HepG2 (cell line): ENCODE measurements around the gene TESK1. TPM values are rescaled to one million over a fixed set of nuclear protein-coding genes. Genes with fewer than 3 reads are reported as not detected.

Experiments used
- BCL6 ChIP-seq: IDR thresholded peaks from 2 replicates; pipeline ENCODE4 v1.6.1; 2016; ENCODE audit warnings: missing genetic modification reagents, missing compliant biosample characterization
- CHD2 ChIP-seq: IDR thresholded peaks from 2 replicates; pipeline ENCODE4 v1.6.1; 2011; ENCODE audit warnings: low read depth, low read length, improper control_type of control experiment
- HOXD1 ChIP-seq: sonication (generic); formaldehyde crosslinking; IDR thresholded peaks from 2 replicates; pipeline ENCODE4 v1.5.0; 2020; ENCODE audit warnings: missing genetic modification reagents
- KAT2B ChIP-seq: fragments of 150-350 bp; IDR thresholded peaks from 2 replicates; pipeline ENCODE4 v1.6.1; 2014; ENCODE audit warnings: low read depth, low read length, borderline replicate concordance
- PCBP1 ChIP-seq: fragments of 200-400 bp; formaldehyde crosslinking; IDR thresholded peaks from 2 replicates; pipeline ENCODE4 v1.6.1; 2017; ENCODE audit warnings: mild to moderate bottlenecking, low read depth, low read length, borderline replicate concordance
- SALL1 ChIP-seq: sonication (generic); formaldehyde crosslinking; IDR thresholded peaks from 2 replicates; pipeline ENCODE4 v1.8.0; 2022; ENCODE audit warnings: mild to moderate bottlenecking, missing genetic modification reagents
- SP5 ChIP-seq: IDR thresholded peaks from 2 replicates; pipeline ENCODE4 v1.6.1; 2016; ENCODE audit warnings: low read depth, borderline replicate concordance
- ZNF251 ChIP-seq: sonication (generic); formaldehyde crosslinking; IDR thresholded peaks from 2 replicates; pipeline ENCODE4 v1.9.0; 2021; ENCODE audit warnings: mild to moderate bottlenecking, missing genetic modification reagents
- polyA plus RNA-seq, 8 experiments: library from polyadenylated mRNA; depleted of rRNA in 3 of 8; stranded (reverse) in 7 of 8; unstranded in 1 of 8; fragments of >200 nt; fragmentation: Illumina TruSeq in 4 of 8; extraction: Trizol in 4 of 8; gene quantifications; 2 replicates each; pipeline versions ENCODE4 v1.2.1 to v1.2.3, GENCODE V29; 2011 to 2016; ENCODE audit warnings: low read depth in 4 of 8, missing spikeins in 1 of 8, mixed read lengths in 1 of 8; ENCODE audit not compliant: insufficient read depth in 1 of 8
- total RNA-seq, 5 experiments: library from RNA; depleted of rRNA; stranded (reverse); fragments of >200 nt; fragmentation: Illumina TruSeq; extraction: Trizol; gene quantifications; 2 replicates each; pipeline ENCODE4 v1.2.3, GENCODE V29; 2016; ENCODE audit warnings: low read depth in 1 of 5
- TF ChIP-seq, protein P1 (sequence below): sonication (generic); formaldehyde crosslinking; IDR thresholded peaks from 2 replicates; pipeline ENCODE4 v1.5.1; 2020; ENCODE audit warnings: missing genetic modification reagents, mild to moderate bottlenecking, borderline replicate concordance
- TF ChIP-seq, protein P2 (sequence below): sonication (generic); formaldehyde crosslinking; IDR thresholded peaks from 2 replicates; pipeline ENCODE4 v1.5.1; 2020; ENCODE audit warnings: missing genetic modification reagents, mild to moderate bottlenecking, borderline replicate concordance
- TF ChIP-seq, protein P3 (sequence below): sonication (generic); formaldehyde crosslinking; IDR thresholded peaks from 2 replicates; pipeline ENCODE4 v1.4.0; 2020; ENCODE audit warnings: missing genetic modification reagents
- TF ChIP-seq, protein P4 (sequence below): sonication (generic); formaldehyde crosslinking; conservative IDR thresholded peaks from 2 replicates; pipeline ENCODE4 v1.4.0; 2020; ENCODE audit warnings: missing genetic modification reagents
- TF ChIP-seq, protein P5 (sequence below): sonication (generic); formaldehyde crosslinking; IDR thresholded peaks from 2 replicates; pipeline ENCODE4 v1.4.0; 2020; ENCODE audit warnings: missing genetic modification reagents
- TF ChIP-seq, protein P6 (sequence below), 2 experiments: sonication (generic) in 1 of 2; formaldehyde crosslinking in 1 of 2; IDR thresholded peaks; 2 replicates each; pipeline versions ENCODE4 v1.4.0 to v1.6.1; 2018 to 2020; ENCODE audit warnings: missing genetic modification reagents in 2 of 2, borderline replicate concordance in 1 of 2, low read depth in 1 of 2, mild to moderate bottlenecking in 1 of 2, missing biosample characterization in 1 of 2

Gene TESK1
- total and polyA plus RNA-seq, 2 of the 13 experiments (the other 11 are each of a cell fraction or from before 2014, with no cell fraction given) = 7.3 to 13.6 TPM

DNA sequence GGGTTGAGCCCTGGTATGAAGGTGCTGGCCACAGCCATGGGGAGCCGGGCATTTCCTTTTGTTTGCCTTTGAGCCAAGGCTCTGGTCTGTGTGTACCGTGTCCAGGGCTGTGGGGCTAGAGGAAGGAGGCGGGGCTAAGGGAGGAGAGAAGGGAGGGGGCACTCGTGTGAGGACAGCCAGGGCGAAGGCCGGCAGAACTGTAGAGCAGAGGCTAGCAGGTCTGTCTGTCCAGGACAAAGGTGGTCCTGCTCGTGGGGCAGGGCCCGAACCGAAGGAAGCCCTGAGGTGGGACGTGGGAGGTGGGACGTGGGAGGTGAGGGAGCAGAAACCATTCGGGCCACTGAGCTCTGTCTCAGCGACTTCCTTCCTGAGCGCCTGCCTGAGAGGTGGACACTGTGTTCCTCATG lies 41.3 kb upstream of the TESK1 start (continued):
- TF ChIP-seq HOXD1 (CRISPR knock-in tag) (no peak), SALL1 (CRISPR knock-in tag) (peak; percentile 29; the same call in 1 of the 2 replicates), PCBP1 (no peak), KAT2B (no peak), BCL6 (CRISPR knock-in tag) (no peak), CHD2 (no peak), ZNF251 (CRISPR knock-in tag) (no peak), SP5 (CRISPR knock-in tag) (peak; percentile 68)
- TF ChIP-seq, protein P1, sequence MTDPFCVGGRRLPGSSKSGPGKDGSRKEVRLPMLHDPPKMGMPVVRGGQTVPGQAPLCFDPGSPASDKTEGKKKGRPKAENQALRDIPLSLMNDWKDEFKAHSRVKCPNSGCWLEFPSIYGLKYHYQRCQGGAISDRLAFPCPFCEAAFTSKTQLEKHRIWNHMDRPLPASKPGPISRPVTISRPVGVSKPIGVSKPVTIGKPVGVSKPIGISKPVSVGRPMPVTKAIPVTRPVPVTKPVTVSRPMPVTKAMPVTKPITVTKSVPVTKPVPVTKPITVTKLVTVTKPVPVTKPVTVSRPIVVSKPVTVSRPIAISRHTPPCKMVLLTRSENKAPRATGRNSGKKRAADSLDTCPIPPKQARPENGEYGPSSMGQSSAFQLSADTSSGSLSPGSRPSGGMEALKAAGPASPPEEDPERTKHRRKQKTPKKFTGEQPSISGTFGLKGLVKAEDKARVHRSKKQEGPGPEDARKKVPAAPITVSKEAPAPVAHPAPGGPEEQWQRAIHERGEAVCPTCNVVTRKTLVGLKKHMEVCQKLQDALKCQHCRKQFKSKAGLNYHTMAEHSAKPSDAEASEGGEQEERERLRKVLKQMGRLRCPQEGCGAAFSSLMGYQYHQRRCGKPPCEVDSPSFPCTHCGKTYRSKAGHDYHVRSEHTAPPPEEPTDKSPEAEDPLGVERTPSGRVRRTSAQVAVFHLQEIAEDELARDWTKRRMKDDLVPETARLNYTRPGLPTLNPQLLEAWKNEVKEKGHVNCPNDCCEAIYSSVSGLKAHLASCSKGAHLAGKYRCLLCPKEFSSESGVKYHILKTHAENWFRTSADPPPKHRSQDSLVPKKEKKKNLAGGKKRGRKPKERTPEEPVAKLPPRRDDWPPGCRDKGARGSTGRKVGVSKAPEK = no peak
- TF ChIP-seq, protein P2, sequence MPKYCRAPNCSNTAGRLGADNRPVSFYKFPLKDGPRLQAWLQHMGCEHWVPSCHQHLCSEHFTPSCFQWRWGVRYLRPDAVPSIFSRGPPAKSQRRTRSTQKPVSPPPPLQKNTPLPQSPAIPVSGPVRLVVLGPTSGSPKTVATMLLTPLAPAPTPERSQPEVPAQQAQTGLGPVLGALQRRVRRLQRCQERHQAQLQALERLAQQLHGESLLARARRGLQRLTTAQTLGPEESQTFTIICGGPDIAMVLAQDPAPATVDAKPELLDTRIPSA (CRISPR knock-in tag) = no peak
- TF ChIP-seq, protein P3, sequence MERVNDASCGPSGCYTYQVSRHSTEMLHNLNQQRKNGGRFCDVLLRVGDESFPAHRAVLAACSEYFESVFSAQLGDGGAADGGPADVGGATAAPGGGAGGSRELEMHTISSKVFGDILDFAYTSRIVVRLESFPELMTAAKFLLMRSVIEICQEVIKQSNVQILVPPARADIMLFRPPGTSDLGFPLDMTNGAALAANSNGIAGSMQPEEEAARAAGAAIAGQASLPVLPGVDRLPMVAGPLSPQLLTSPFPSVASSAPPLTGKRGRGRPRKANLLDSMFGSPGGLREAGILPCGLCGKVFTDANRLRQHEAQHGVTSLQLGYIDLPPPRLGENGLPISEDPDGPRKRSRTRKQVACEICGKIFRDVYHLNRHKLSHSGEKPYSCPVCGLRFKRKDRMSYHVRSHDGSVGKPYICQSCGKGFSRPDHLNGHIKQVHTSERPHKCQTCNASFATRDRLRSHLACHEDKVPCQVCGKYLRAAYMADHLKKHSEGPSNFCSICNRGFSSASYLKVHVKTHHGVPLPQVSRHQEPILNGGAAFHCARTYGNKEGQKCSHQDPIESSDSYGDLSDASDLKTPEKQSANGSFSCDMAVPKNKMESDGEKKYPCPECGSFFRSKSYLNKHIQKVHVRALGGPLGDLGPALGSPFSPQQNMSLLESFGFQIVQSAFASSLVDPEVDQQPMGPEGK (CRISPR knock-in tag) = peak; percentile 70
- TF ChIP-seq, protein P4, sequence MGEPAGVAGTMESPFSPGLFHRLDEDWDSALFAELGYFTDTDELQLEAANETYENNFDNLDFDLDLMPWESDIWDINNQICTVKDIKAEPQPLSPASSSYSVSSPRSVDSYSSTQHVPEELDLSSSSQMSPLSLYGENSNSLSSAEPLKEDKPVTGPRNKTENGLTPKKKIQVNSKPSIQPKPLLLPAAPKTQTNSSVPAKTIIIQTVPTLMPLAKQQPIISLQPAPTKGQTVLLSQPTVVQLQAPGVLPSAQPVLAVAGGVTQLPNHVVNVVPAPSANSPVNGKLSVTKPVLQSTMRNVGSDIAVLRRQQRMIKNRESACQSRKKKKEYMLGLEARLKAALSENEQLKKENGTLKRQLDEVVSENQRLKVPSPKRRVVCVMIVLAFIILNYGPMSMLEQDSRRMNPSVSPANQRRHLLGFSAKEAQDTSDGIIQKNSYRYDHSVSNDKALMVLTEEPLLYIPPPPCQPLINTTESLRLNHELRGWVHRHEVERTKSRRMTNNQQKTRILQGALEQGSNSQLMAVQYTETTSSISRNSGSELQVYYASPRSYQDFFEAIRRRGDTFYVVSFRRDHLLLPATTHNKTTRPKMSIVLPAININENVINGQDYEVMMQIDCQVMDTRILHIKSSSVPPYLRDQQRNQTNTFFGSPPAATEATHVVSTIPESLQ (CRISPR knock-in tag) = no peak
- TF ChIP-seq, protein P5, sequence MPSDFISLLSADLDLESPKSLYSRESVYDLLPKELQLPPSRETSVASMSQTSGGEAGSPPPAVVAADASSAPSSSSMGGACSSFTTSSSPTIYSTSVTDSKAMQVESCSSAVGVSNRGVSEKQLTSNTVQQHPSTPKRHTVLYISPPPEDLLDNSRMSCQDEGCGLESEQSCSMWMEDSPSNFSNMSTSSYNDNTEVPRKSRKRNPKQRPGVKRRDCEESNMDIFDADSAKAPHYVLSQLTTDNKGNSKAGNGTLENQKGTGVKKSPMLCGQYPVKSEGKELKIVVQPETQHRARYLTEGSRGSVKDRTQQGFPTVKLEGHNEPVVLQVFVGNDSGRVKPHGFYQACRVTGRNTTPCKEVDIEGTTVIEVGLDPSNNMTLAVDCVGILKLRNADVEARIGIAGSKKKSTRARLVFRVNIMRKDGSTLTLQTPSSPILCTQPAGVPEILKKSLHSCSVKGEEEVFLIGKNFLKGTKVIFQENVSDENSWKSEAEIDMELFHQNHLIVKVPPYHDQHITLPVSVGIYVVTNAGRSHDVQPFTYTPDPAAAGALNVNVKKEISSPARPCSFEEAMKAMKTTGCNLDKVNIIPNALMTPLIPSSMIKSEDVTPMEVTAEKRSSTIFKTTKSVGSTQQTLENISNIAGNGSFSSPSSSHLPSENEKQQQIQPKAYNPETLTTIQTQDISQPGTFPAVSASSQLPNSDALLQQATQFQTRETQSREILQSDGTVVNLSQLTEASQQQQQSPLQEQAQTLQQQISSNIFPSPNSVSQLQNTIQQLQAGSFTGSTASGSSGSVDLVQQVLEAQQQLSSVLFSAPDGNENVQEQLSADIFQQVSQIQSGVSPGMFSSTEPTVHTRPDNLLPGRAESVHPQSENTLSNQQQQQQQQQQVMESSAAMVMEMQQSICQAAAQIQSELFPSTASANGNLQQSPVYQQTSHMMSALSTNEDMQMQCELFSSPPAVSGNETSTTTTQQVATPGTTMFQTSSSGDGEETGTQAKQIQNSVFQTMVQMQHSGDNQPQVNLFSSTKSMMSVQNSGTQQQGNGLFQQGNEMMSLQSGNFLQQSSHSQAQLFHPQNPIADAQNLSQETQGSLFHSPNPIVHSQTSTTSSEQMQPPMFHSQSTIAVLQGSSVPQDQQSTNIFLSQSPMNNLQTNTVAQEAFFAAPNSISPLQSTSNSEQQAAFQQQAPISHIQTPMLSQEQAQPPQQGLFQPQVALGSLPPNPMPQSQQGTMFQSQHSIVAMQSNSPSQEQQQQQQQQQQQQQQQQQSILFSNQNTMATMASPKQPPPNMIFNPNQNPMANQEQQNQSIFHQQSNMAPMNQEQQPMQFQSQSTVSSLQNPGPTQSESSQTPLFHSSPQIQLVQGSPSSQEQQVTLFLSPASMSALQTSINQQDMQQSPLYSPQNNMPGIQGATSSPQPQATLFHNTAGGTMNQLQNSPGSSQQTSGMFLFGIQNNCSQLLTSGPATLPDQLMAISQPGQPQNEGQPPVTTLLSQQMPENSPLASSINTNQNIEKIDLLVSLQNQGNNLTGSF (CRISPR knock-in tag) = no peak
- TF ChIP-seq, protein P6, sequence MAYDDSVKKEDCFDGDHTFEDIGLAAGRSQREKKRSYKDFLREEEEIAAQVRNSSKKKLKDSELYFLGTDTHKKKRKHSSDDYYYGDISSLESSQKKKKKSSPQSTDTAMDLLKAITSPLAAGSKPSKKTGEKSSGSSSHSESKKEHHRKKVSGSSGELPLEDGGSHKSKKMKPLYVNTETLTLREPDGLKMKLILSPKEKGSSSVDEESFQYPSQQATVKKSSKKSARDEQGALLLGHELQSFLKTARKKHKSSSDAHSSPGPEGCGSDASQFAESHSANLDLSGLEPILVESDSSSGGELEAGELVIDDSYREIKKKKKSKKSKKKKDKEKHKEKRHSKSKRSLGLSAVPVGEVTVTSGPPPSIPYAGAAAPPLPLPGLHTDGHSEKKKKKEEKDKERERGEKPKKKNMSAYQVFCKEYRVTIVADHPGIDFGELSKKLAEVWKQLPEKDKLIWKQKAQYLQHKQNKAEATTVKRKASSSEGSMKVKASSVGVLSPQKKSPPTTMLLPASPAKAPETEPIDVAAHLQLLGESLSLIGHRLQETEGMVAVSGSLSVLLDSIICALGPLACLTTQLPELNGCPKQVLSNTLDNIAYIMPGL (CRISPR knock-in tag; IDR thresholded peaks at IDR 0.05; ENCODE audit: borderline replicate concordance in 1 of 2, low read depth in 1 of 2) = peak in 1 of 2 experiments; percentile 25; a peak in 1 of 4 replicates
